ENCODE results near the gene ZNRF2.
"Not testable (repeated sequence)": the region's sequence is repeated elsewhere in the genome, so short reads cannot be mapped to it uniquely, and the experiment has no call there.

ZNRF2 gene

DNA sequence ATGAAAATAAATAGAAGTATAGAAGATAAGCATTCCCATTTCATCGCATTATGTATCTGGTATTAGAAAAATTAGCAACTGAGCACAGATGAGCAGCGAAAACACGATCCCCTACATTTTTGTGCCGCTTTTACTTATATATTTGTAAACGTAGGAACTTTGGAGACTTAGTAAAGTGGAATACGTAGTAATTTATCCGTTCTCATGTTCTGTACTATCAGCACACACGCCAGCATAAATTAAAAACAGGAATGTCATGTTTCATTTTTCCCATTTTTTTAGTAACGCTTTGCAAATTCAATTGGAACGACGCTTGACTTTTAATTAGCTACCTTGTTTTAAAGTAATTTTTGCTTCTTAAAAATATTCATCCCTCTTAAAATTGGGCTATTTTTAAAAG is 2.4 kb downstream of the ZNRF2 start:
- no peak for DNase-seq (ENCODE audit: extremely low read depth in 1 of 2, low read depth in 1 of 2)

- DNase-seq (ENCODE audit: extremely low read depth in 1 of 2, low read depth in 1 of 2): not testable (repeated sequence)
Observed at GRCh38 chr7:30287625-30288024, 3.2 kb downstream of the ZNRF2 start.

DNA sequence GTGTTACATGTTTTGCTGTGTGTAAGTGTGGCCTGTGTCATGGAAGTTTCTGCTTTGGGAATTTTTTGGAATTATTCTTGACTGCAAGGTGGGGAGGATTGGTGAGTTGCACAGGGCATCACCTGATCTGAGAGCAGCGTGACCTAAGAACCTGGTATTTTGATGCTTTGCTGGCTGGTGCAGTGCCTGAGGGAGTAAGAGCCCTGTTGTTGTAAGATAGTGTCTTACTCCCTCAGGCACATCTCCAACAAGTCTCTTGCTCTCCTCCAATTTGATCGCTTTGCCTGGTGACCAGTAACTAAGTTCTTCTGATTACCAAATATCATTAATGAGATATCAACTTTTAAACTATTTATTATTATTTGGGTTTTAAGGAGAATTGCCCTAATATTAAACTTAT is 5.2 kb downstream of the ZNRF2 start:
- not testable (repeated sequence) for DNase-seq (ENCODE audit: extremely low read depth in 1 of 2, low read depth in 1 of 2)

GRCh38 chr7:30290317-30290716 is 5.9 kb downstream of the ZNRF2 start:
- not testable (repeated sequence) for DNase-seq (ENCODE audit: extremely low read depth in 1 of 2, low read depth in 1 of 2)

GRCh38 chr7:30292416-30293038 is 8.1 kb downstream of the ZNRF2 start:
- not testable (repeated sequence) for DNase-seq (ENCODE audit: extremely low read depth in 1 of 2, low read depth in 1 of 2)

GRCh38 chr7:30296304-30296703 is 11.9 kb downstream of the ZNRF2 start:
- not testable (repeated sequence) for DNase-seq (ENCODE audit: extremely low read depth in 1 of 2, low read depth in 1 of 2)

DNA sequence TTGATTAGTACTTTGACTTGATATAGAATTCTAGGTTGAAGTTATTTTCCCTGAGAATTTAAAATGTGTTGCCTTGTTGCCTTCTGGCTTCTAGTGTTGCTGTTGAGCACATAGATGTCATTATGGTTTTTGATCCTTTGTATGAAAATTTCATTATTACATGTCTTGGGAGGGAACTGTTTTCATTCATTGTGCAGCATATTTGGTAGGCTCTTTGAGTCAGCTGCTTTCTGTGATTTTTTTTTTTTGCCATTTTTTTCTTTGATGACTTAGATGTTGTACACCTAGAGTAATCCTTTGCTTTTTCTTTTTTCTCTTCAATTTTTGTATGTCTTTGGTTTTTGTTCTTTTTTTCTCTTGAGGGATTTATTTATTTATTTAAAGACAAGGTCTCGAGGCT is 13.1 kb downstream of the ZNRF2 start:
- DNase-seq (ENCODE audit: extremely low read depth in 1 of 2, low read depth in 1 of 2): not testable (repeated sequence)

DNA sequence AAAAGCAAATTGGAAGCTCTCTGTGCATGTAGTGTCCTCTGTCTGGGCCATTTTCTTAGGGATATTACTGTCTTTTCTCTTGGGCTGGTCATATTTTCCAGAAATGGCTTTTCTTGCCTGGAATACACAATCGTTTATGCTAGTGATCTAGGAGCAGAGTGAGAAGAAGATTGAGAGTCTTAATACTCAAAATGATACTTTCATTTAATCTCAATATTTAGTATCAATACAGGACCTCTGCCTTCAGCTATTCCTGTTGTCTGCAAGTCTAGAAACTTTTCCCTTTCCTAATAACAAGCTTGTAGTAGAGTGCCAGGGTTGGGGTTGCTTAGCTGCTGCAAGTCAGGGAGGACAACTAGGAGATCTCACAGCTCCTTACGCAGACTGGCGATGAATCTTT is 14.0 kb downstream of the ZNRF2 start:
- DNase-seq (ENCODE audit: extremely low read depth in 1 of 2, low read depth in 1 of 2): not testable (repeated sequence)

- no peak for DNase-seq (ENCODE audit: extremely low read depth in 1 of 2, low read depth in 1 of 2)
Observed at GRCh38 chr7:30301751-30302150, 17.4 kb downstream of the ZNRF2 start.

DNA sequence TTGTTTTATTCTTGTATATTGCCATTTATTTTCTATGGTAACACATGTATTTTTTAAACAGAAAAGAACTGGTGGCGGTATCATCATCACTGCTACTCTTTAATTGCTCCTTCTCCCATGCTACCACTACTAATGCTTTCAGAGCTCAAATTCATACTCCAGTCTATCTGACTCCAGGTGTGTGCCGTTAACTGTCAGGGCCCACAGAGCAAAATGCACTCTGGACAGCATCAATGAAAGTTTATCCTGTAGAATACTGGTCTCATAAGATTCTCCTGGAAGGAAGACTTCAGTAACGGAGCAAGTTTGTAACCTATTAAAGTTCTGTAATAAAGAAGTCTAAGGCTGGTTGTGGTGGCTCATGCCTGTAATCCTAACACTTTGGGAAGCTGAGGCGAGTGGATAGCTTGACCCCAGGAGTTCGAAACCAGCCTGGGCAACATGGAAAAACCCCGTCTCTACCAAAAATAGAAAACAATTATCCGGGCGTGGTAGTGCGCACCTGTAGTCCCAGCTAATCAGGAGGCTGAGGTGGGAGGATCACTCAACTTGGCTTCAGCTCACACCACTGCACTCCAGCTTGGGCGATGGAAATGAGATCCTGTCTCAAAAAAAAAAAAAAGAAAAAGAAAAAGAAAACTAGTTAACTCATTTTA is 18.4 kb downstream of the ZNRF2 start:
- DNase-seq (ENCODE audit: extremely low read depth in 1 of 2, low read depth in 1 of 2): no peak

DNA sequence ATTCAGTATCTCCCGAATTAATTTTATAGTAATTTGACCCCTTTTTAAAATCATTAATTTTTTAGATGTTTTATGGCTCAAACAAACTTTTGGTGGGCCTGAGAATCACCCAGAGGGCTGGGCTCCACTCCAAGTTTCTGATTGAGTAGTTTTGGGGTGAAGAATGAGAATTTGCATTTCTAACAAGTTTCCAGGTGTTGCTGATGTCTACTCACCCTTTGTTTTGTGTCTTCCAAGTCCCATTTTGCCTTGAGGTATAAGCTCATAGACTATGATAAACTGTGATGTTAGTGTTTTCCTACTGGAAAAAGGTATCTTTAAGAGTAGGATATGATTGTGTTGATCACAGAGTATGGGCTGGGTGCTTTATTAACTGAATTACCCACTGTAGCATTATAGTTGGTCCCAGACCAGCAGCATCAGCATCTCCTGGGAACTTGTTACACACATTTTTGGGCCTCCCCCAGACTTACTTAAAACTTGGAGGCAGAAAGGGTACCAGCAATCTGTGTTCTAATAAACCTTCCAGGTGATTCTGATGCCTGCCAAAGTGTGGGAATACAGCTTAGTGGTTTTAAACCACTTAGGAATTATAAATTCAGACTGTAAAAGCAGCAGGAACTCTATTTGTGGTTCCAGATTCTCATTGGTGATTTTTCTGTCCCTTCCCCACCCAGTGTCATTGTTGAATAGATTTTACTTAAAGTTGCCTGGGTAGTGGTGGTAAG is 19.1 kb downstream of the ZNRF2 start:
- DNase-seq (ENCODE audit: extremely low read depth in 1 of 2, low read depth in 1 of 2): no peak

- no peak for DNase-seq (ENCODE audit: extremely low read depth in 1 of 2, low read depth in 1 of 2)
Observed at GRCh38 chr7:30304177-30304884, 19.9 kb downstream of the ZNRF2 start.

- no peak for DNase-seq (ENCODE audit: extremely low read depth in 1 of 2, low read depth in 1 of 2)
Observed at GRCh38 chr7:30306976-30307375, 22.6 kb downstream of the ZNRF2 start.

DNA sequence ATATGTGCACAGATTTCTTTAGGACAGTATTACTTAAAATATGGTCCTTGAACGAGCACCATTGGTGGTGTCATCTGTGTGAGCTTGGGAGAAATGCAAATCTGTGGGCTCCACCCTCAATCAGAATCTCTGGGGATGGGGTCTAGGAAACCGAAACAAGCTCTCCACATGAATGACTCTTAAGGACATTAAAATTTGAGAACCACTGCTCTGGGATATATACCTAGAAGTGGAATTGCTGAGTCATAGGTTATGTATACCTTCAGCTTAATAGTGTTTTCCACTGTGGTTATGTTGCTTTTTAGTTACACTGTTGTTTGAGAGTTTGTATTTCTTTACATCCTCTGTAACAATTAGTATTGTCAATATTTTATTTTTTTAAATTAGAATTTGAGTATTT is 24.0 kb downstream of the ZNRF2 start:
- no peak for DNase-seq (ENCODE audit: extremely low read depth in 1 of 2, low read depth in 1 of 2)

DNA sequence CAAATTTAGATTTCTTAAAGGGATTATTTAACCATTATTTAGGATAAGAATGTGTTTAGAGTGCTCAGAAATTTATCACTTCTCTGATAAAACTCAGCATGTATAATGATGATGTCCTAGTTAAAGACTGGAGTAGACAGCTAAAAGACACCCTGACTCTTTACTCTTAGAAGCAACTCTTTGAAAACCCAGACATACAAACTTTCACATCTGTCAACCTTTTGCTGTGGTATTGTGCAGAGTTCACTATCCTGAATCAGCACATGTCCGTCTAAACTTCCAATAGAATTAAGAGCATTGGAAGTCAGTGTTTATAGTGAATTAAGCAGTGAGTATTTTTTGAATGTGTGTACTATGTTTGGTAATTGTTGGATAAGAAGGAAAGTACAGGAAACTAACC is 24.9 kb downstream of the ZNRF2 start:
- DNase-seq (ENCODE audit: extremely low read depth in 1 of 2, low read depth in 1 of 2): no peak

DNA sequence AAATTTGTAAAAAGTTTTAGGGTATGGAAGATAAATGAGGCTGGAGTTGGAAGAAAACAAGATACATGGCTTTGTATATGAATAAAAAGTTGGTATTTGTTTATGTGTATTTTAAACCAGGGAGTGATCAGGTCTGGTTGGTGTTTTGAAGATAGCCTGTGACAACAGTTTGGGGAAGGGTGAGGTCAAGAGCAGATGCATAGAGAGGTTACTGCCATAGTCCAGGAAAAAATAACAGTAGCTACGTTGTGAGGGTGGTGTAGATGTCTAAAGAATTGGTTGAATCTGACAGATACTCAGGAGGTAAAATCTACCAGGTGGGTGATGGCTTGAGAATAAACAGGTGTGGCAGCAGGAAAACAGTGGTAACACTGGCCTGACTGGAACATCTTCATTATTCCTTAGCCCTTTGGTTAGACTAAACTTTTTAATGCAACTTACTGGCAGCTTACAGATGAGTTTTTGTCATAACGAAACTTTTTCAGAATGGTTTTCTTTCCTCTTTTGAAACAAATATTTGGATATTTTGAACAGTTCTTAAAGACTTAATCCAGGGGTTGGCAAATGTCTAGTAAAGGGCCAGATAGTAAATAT is 25.5 kb downstream of the ZNRF2 start:
- DNase-seq (ENCODE audit: extremely low read depth in 1 of 2, low read depth in 1 of 2): no peak

DNA sequence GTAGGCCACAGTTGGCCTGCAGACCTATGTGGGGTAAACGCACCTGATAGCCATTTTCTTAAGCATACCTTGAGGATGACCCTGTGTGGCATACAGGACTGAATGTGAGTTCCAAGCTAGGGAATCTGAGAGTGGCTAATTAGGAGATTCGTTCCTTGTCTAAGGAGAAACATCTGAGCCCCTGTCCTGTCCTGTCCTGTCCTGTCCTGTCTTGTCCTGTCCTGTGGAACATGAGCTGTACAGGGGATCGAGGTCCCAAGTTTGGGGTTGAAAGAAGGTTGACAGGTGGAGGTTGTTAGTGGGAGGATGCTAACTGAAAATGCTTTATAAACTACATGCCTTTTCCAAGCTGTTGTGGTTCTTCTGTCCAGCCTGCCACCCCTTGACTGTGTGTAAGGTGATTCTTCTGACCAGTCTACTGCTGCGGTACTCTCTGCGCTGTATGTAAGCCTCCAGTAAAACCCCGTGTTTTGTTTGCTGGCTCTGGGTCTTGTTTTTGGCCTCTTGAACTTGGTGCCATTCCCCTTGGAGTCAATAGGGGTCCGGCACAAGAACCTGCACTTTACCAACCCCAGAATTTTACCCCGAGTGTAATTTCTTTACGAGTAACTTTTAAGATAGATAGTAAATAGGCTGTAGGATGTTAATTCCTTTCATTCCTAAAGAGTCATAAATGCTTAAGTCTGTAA is 26.4 kb downstream of the ZNRF2 start:
- no peak for DNase-seq (ENCODE audit: extremely low read depth in 1 of 2, low read depth in 1 of 2)

- no peak for DNase-seq (ENCODE audit: extremely low read depth in 1 of 2, low read depth in 1 of 2)
Observed at GRCh38 chr7:30312178-30312577, 27.8 kb downstream of the ZNRF2 start.

DNA sequence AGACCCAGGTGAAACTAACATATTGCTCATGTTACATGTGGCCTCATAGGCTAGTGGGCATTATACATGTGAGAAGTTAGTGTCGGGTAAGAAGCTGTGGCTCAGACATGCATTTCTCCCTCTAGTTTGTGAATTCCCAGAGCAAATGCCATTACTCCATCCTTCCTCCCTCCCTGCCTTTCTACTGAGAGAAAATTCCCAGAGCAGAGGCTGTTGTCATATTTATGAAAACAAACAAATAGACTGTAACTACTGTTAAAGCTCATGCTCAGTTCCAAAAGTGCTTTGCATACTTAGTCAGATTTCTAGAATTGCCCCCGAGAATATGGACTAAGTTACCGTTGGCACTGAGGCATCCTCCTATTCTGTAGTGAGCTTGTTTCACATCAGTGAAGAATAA is 29.0 kb downstream of the ZNRF2 start:
- no peak for DNase-seq (ENCODE audit: extremely low read depth in 1 of 2, low read depth in 1 of 2)

GRCh38 chr7:30313793-30314192 is 29.4 kb downstream of the ZNRF2 start:
- no peak for DNase-seq (ENCODE audit: extremely low read depth in 1 of 2, low read depth in 1 of 2)

DNA sequence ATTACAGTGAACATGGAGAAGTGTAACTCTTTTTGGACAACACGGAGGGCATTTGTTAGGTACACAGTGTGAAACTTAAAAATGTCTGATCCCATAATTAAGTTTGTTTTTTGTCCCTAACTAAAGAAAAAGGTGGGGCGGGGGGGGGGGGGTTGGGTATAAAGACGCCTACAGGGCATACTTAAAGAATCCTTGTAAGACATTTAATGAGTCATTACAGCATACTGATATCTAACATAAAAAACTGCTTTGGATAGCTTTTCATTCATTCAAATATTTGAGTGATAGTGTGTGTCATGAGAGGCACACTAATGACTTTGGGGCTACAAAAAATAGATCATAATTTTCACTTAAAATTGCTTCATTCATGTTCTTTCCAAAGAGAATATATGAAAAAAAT is 31.2 kb downstream of the ZNRF2 start:
- no peak for DNase-seq (ENCODE audit: extremely low read depth in 1 of 2, low read depth in 1 of 2)
